ENCODE measurements around the gene UPK3BL2. TPM values are rescaled to one million over a fixed set of nuclear protein-coding genes. Genes with fewer than 3 reads are reported as not detected.
"Not testable (repeated sequence)": the region's sequence is repeated elsewhere in the genome, so short reads cannot be mapped to it uniquely, and the experiment has no call there.

Gene UPK3BL2, protein sequence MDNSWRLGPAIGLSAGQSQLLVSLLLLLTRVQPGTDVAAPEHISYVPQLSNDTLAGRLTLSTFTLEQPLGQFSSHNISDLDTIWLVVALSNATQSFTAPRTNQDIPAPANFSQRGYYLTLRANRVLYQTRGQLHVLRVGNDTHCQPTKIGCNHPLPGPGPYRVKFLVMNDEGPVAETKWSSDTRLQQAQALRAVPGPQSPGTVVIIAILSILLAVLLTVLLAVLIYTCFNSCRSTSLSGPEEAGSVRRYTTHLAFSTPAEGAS
- total RNA-seq: 10 to 100 TPM; 44.9 to 52.4 TPM

DNA sequence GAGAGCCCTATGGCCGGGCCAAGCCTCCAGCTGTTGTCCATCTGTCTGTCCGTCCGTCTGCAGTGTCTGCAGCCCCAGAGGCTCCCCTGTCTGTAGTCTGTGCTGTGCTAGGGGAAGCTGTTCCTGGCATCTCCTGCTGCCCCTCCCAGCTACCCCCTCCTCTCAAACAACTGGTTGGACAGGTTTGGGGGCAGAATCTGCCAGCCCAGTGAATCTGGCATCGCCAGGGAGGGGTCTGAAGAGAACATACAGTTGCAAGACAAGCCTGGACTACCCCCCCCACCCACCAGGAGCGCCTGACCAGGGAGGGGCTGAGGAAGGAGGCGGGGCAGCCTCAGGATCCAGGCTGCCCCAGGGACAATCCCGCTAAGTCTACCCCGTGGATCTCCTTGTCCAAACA is at the start of gene UPK3BL2:
UPK3BL2 (minus strand) TSS at position 101 of the 400 bp plus-strand sequence; CDS start at position 41, 60 bp downstream.
- H3K9me3 Mint-ChIP-seq; H3K27ac Mint-ChIP-seq; H3K27me3 Mint-ChIP-seq; H3K4me1 Mint-ChIP-seq; CTCF ChIA-PET; DNase-seq; POLR2A ChIA-PET; H3K36me3 Mint-ChIP-seq (ENCODE audit: low read depth); H3K4me3 Mint-ChIP-seq: not testable (repeated sequence)

GRCh38 chr7:102592477-102593019 is 49.1 kb upstream of the UPK3BL2 start:
- H3K27me3 Mint-ChIP-seq; POLR2A ChIA-PET; H3K27ac Mint-ChIP-seq; H3K4me3 Mint-ChIP-seq; CTCF ChIA-PET; H3K4me1 Mint-ChIP-seq; H3K36me3 Mint-ChIP-seq (ENCODE audit: low read depth); H3K9me3 Mint-ChIP-seq; DNase-seq: not testable (repeated sequence)

GRCh38 chr7:102589857-102590256 is 46.4 kb upstream of the UPK3BL2 start:
- H3K4me3 Mint-ChIP-seq, CTCF ChIA-PET, DNase-seq: not testable (repeated sequence)

GRCh38 chr7:102583495-102583894 is 40.0 kb upstream of the UPK3BL2 start:
- not testable (repeated sequence) for H3K36me3 Mint-ChIP-seq (ENCODE audit: low read depth)

More at GRCh38 chr7:102589857-102590256, 46.4 kb upstream of the UPK3BL2 start:
- H3K27ac Mint-ChIP-seq; H3K4me1 Mint-ChIP-seq; H3K36me3 Mint-ChIP-seq (ENCODE audit: low read depth); H3K27me3 Mint-ChIP-seq; POLR2A ChIA-PET; H3K9me3 Mint-ChIP-seq: not testable (repeated sequence)

GRCh38 chr7:102581722-102582121 is 38.2 kb upstream of the UPK3BL2 start:
- H3K4me1 Mint-ChIP-seq; CTCF ChIA-PET; H3K27me3 Mint-ChIP-seq; H3K9me3 Mint-ChIP-seq; POLR2A ChIA-PET; H3K4me3 Mint-ChIP-seq; DNase-seq; H3K36me3 Mint-ChIP-seq (ENCODE audit: low read depth); H3K27ac Mint-ChIP-seq: not testable (repeated sequence)

More at GRCh38 chr7:102583495-102583894, 40.0 kb upstream of the UPK3BL2 start:
- H3K27ac Mint-ChIP-seq, POLR2A ChIA-PET, H3K4me3 Mint-ChIP-seq, H3K4me1 Mint-ChIP-seq, DNase-seq, H3K9me3 Mint-ChIP-seq, H3K27me3 Mint-ChIP-seq, CTCF ChIA-PET: not testable (repeated sequence)

- H3K4me3 Mint-ChIP-seq; H3K36me3 Mint-ChIP-seq (ENCODE audit: low read depth); DNase-seq; H3K4me1 Mint-ChIP-seq; POLR2A ChIA-PET; H3K27me3 Mint-ChIP-seq; H3K9me3 Mint-ChIP-seq; CTCF ChIA-PET; H3K27ac Mint-ChIP-seq: not testable (repeated sequence)
These were observed 35.0 kb upstream of the UPK3BL2 start for GRCh38 chr7:102578486-102578885.

DNA sequence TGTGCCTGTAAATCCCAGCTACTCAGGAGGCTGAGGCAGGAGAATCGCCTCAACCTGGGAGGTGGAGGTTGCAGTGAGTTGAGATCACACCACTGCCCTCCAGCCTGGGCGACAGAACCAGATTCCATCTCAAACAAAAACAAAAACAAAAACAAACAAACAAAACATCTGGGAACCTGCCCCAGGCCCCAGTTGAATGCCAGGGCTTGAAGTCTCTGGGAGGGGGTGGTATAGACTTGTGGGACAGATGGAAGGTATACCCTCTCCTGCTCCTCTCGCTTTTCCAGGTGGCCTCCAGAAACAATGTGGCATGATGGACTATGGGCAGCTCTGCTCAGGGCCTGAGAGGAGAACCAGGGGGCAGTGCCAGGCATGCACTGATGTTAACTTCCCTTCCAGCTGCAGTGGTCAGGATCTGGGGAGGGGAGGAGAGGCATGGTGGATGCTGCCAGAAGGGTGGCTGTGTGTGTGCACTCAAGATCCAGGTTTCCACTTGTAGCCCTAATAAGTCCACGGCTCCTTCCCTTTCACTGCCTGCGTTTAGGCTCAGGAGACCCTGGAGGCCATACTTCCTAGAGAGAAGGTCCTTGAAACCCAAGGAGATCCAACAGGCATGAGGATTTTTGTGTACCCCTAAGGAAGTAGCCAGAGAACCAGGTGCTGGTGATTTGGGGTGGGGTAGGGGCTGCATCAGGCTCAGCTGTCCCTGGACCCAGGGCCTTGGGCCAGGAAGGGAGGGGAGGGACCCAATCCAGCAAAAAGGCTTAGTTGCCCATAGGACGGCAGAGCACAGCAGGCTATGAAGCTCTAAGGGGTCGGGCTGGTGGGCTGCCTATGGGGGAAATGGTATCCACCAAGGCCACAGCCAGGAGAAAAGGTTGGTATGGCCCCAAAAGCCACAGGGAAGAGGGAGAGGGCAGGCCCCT is 34.1 kb upstream of the UPK3BL2 start:
- CTCF ChIA-PET; H3K27me3 Mint-ChIP-seq; DNase-seq; H3K4me3 Mint-ChIP-seq; H3K4me1 Mint-ChIP-seq; H3K36me3 Mint-ChIP-seq (ENCODE audit: low read depth); H3K27ac Mint-ChIP-seq; POLR2A ChIA-PET; H3K9me3 Mint-ChIP-seq: not testable (repeated sequence)

GRCh38 chr7:102576363-102576762 is 32.9 kb upstream of the UPK3BL2 start:
- H3K4me1 Mint-ChIP-seq; CTCF ChIA-PET; H3K4me3 Mint-ChIP-seq; H3K27ac Mint-ChIP-seq; H3K36me3 Mint-ChIP-seq (ENCODE audit: low read depth); H3K27me3 Mint-ChIP-seq; POLR2A ChIA-PET; DNase-seq; H3K9me3 Mint-ChIP-seq: not testable (repeated sequence)

DNA sequence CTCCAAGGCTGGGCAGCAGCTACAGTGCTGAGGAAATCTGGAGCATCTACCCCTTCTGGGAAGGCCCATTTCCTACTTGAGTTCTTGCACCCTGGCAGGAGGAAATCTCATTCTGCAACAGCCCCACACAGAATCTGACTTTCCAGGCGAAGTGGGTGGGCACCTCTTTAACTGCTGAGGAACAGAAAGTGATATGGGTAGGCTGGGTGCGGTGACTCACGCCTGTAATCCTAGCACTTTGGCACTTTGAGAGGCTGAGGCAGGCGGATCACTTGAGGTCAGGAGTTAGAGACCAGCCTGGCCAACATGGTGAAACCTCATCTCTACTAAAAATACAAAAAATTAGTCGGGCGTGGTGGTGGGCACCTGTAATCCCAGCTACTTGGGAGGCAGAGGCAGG is 31.1 kb upstream of the UPK3BL2 start:
- CTCF ChIA-PET; H3K36me3 Mint-ChIP-seq (ENCODE audit: low read depth); H3K4me3 Mint-ChIP-seq; H3K27ac Mint-ChIP-seq; DNase-seq; H3K4me1 Mint-ChIP-seq; POLR2A ChIA-PET; H3K9me3 Mint-ChIP-seq; H3K27me3 Mint-ChIP-seq: not testable (repeated sequence)

- Mint-ChIP-seq H3K4me3 (peak within 1 kb of the TSS; percentile 83), H3K27ac (peak within 1 kb of the TSS; percentile 89)
- H3K9me3 Mint-ChIP-seq; H3K36me3 Mint-ChIP-seq (ENCODE audit: low read depth); H3K4me1 Mint-ChIP-seq; CTCF ChIA-PET; POLR2A ChIA-PET; H3K27me3 Mint-ChIP-seq: not testable (repeated sequence)
- peak; percentile 94 for DNase-seq
These were observed 29.1 kb upstream of the UPK3BL2 start, which contains the start of gene POLR2J3 for GRCh38 chr7:102572261-102573239. Gene POLR2J3 (minus strand): TSS chr7:102572583. CDS start chr7:102572521, 62 bp downstream.

DNA sequence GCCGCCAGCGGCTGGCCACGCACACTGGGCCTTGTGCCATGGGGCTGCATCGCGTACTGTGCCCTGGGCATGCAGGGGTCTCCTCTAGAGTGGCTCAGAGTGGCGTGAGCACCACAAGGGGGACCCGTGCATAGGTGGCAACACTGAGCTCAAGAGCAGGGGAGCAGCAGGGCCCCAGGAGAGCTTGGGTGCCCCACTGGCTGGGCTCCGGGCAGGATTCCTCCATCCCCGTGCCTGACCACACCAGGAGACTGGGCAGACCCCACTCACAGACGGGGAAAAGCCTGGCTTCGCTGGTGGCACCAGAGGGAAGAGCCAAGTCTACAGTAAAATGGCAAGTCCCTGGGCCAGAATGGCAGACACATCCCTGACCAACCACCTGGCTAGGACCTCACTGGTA is 25.1 kb upstream of the UPK3BL2 start:
- H3K4me3 Mint-ChIP-seq; H3K36me3 Mint-ChIP-seq (ENCODE audit: low read depth); H3K27me3 Mint-ChIP-seq; POLR2A ChIA-PET; H3K9me3 Mint-ChIP-seq; CTCF ChIA-PET; H3K27ac Mint-ChIP-seq; DNase-seq; H3K4me1 Mint-ChIP-seq: not testable (repeated sequence)

GRCh38 chr7:102550808-102551422 is 7.4 kb upstream of the UPK3BL2 start, which contains the start of gene SPDYE2:
Gene SPDYE2 (plus strand): TSS chr7:102551226. CDS start chr7:102553256, 2,030 bp downstream.
- H3K27me3 Mint-ChIP-seq; POLR2A ChIA-PET; H3K4me1 Mint-ChIP-seq; H3K36me3 Mint-ChIP-seq (ENCODE audit: low read depth); H3K27ac Mint-ChIP-seq; H3K9me3 Mint-ChIP-seq; DNase-seq; CTCF ChIA-PET; H3K4me3 Mint-ChIP-seq: not testable (repeated sequence)
